HG02973 (cell line): ENCODE results near the gene ADCY7.
A peak's percentile ranks its signal among the peaks of the same experiment; 100 is the strongest.
"Not testable (repeated sequence)": the region's sequence is repeated elsewhere in the genome, so short reads cannot be mapped to it uniquely, and the experiment has no call there.

Experiments
- ATAC-seq: cut with Tn5 transposase; IDR thresholded peaks from one replicate; pipeline ENCODE4 v1.9.1; 2021; ENCODE audit warnings: moderate library complexity; ENCODE audit not compliant: unreplicated experiment

Gene ADCY7

DNA sequence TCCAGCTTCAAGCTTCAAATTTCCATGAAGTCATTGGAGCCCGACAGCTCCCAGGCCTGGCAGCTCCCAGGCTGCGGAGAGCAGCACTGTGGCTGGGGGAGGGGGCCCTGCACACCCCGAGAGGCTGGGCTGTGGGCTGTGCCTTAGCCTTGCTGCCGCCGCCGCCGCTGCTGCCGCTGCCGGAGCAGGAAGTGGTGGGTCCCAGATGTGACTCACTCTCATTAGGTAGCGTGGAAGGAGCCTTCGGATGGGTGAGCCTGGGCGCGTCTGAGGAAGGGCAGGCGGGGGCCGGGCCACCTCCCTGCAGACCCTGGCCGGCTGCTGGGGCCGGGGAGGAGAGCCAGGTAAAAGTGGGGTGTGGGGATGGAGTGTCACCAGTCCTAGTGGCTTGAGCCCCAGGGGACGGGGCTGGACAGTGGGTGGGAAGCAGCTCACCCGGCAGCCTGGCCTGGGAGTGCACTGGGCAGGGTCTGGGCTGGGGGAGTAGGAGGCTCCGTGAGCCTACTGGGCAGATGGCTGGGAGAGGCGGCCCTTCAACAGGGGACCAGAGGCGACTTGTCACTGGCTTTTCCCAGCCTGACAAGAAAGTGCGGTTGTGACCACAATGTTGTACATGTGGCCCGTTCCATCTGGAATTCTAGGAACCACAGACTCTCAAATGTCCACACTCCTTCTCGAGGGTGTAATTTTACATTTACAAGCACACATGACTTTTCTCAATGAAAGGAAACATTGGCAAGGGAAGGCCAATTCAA, at the start of gene ADCY7:
ADCY7 (plus strand) TSS at position 215 of the 755 bp plus-strand sequence. CDS start 21,629 bp downstream, outside the sequence.
- ATAC-seq, result peak; percentile 68

GRCh38 chr16:50219402-50219975, 46.9 kb upstream of the ADCY7 start:
- no peak for ATAC-seq

- no peak for ATAC-seq
Measured at GRCh38 chr16:50224286-50224685, 42.1 kb upstream of the ADCY7 start.

DNA sequence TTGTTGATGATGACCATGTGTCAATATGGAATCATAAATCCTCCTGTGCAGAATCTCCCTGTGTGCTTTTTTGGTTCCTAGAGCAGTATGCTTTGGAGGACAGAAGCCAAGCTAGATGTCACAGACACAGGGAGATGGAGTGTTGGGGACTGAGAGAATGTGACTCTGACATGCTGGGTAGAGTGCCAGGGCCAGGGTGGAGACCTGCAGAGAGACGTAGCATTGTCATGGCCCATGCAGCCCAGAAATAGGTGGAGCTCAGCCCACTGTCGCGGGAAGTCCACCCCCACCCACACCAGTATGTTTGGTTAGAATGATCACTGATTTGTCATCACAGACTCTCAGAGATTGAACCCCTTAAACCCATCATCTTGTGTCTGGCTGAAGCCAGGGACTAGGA, 39.2 kb upstream of the ADCY7 start:
- ATAC-seq, result no peak

DNA sequence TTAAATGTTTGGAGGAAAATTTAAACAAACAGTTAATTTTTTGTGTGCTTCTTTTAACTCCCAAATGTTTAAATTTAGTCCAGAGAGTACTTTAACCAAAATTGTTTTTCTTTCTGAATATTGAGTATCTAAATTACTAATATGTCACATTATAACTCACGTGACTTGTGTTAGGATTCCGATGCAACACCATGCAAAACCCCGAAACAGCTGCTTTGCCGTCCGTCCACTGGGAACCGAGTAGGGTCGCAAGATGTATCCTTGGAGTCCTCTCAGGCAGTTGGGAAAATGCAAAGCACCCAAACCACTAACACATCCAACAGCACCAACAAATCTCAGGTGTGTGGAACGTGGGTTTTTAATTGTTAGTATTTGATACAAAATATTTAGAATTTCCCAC, 38.7 kb upstream of the ADCY7 start:
- ATAC-seq, result no peak

- no peak for ATAC-seq
Measured at GRCh38 chr16:50228364-50228868, 37.9 kb upstream of the ADCY7 start.

GRCh38 chr16:50229149-50229726, 37.1 kb upstream of the ADCY7 start:
- ATAC-seq, result no peak

DNA sequence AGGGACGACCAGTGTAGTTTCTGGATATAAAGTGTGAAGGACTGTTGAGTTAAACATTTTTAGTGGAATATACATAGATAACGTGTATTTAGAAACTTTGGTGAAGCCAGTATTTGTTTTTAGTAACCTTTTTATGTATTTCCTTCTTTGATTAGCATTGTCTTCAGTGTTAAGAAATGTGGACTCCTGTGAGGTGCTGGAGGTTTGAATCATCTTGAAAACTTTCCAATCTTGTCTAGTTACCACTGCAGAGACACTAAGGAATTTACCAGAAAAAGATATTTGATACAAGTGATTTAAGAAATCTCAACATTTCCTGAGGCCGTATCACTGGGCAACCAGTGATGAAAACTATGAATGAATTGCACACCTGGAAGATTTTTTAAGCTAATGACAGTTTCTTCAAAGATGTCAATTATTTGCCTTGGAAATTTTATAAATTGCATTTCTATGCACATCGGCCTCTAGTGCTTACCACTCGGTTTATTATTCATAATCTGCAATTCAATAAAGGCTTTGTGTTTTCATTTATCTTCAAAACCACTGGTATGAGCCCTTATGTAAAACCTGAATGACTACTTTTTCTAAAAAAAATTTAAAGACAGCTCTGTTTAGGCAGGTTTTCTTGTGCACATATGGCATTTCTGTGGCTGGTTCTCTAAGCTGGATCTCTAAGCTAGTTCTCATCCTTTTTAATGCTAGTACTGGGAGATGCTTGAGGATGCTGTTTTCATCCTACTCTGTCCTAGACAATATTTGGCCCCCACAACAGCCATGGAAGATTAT, 31.4 kb upstream of the ADCY7 start:
- no peak for ATAC-seq

DNA sequence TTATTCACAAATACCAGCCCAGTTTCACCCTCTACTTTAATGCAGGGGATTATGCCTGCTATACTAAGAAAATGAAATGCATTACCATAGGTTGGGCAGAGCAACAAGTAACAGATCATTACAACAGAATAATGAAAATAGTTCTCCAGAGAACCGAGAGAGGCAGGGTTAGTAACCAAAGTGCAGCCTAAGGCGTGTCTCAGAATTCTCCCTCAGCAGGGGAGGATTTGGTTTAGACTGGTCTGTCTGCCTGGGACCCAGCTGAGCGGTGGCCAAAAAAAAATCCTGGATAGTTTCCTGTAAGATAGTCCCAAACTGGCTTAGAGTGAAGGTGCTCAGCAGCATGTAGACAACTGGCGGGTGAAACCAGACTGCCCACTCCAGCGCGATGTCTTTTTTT, 30.8 kb upstream of the ADCY7 start:
- no peak for ATAC-seq

GRCh38 chr16:50238314-50238713, 28.0 kb upstream of the ADCY7 start:
- no peak for ATAC-seq

DNA sequence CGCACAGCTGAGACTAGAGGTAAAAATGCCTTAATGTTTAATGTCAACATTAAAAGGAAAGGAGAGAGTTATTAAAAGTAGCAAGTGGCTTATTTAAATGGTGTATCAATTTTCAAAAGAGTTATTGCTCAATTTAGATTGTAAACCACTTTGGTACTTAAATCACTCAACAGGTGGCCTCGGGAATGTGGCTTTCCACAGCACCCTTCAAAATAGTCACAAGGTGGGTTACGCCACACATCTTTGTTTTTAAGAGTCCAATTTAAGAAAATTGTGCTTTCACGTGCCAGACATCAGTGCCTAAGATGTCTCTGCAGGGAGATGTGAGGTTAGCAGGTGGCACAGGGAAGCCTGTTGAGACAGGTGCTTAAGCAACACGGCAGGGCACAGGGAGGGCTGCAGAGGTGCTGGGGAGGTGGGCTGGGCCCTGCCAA, 27.5 kb upstream of the ADCY7 start:
- no peak for ATAC-seq

DNA sequence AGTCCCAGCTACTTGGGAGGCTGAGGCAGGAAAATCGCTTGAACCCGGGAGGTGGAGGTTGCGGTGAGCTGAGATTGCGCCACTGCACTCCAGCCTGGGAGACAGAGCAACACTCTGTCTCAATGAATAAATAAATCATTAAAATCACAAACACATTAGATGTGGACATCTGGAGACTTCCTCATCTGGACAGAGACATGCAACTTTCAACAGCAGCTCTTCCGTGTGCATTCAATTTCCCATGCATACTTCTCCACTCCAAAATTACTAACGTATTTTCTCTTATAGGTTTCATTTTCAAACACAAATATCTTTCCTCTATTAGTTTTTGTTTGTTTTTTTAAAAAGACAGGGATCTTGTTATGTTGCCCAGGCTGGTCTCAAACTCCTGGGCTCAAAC, 23.3 kb upstream of the ADCY7 start:
- ATAC-seq, result not testable (repeated sequence)

GRCh38 chr16:50244140-50244503, 22.2 kb upstream of the ADCY7 start:
- no peak for ATAC-seq

- ATAC-seq, result no peak
Measured at GRCh38 chr16:50244504-50245416, 21.6 kb upstream of the ADCY7 start.

- peak; percentile 68 for ATAC-seq
Measured at GRCh38 chr16:50245417-50246298, 20.7 kb upstream of the ADCY7 start.

- peak; percentile 33 for ATAC-seq
Measured at GRCh38 chr16:50246299-50247122, 19.8 kb upstream of the ADCY7 start.

DNA sequence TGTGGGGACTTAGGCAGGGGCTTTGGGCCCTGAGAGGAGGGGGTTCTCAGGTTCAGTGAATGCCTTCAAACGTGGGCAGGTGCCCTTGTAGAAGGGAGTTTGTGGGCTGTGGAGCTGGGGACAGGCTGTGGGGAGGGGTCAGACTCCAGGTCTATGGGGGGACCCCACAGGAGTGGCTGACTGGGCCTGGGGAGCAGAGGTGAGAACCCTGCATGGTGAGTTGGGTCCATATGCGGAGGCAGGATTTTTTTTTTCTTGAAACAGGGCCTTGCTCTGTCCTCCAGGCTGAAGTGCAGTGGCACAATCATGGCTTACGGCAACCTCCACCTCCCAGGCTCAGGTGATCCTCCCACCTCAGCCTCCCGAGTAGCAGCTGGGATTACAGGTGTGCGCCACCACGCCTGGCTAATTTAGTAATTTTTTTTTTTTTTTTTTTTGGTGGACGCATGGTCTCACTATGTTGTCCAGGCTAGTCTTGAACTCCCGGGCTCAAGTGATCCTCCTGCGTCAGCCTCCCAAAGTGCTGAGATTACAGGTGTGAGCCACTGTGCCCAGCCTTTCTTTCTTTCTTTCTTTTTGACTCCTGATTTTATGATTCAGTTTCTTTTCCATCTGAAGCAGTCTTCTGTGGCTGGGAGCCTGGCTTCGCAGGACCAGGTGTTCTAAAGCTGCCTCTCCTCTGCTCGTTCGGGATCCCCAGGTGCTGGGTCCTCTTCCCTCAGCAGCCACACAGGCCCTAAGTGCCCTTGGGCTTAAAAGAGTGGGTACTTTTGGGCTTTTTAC, 19.0 kb upstream of the ADCY7 start:
- no peak for ATAC-seq
